IMR-90 (cell line): ENCODE data around the gene SMOC1. TPM values are rescaled to one million over a fixed set of nuclear protein-coding genes. Genes with fewer than 3 reads are reported as not detected.

ENCODE experiments used
- ATAC-seq: fragments of 200-7000 bp; cut with Tn5 transposase; 2 replicates; pipeline ENCODE4 v1.9.1; 2020; ENCODE audit warnings: low read depth, mild to moderate bottlenecking, moderate library complexity
- BruUV-seq: library from RNA; stranded (reverse); fragments of 400-500 nt; replicated peaks from 2 replicates; lab custom pipeline; 2021; lab: Mats Ljungman, UMichigan
- CTCF ChIA-PET: fragments of 300-600 bp; formaldehyde crosslinking; extraction: SDS; loops from one replicate; lab custom pipeline; 2021; ENCODE audit warnings: antibody characterized with exemption; lab: Yijun Ruan, JAX
- POLR2A ChIA-PET: fragments of 300-600 bp; sonication (Branson Sonifier 250); formaldehyde crosslinking; loops from one replicate; lab custom pipeline; 2022; ENCODE audit warnings: antibody characterized with exemption; ENCODE audit not compliant: unreplicated experiment; lab: Charles Lee
- DNase-seq: peaks from one replicate; pipeline ENCODE4 v3.0.0; 2013
- H2AFZ ChIP-seq: replicated peaks from 2 replicates; pipeline ENCODE3; 2013; ENCODE audit warnings: low read length, mild to moderate bottlenecking; ENCODE audit not compliant: poor library complexity
- H2AK5ac ChIP-seq: 2 replicates; pipeline ENCODE4 v1.6.1; 2013; ENCODE audit warnings: low read depth, low read length, inconsistent platforms
- H2AK9ac ChIP-seq: replicated peaks from 2 replicates; pipeline ENCODE3; 2013; ENCODE audit warnings: mild to moderate bottlenecking, low read depth, low read length, moderate library complexity; ENCODE audit not compliant: poor library complexity
- H2BK120ac ChIP-seq: 2 replicates; pipeline ENCODE4 v1.6.1; 2013; ENCODE audit warnings: low read depth, low read length, inconsistent platforms
- H2BK15ac ChIP-seq: 3 replicates; pipeline ENCODE4 v1.6.1; 2013; ENCODE audit warnings: low read depth, low read length, inconsistent platforms
- H2BK20ac ChIP-seq: 2 replicates; pipeline ENCODE4 v1.6.1; 2013; ENCODE audit warnings: low read depth, mild to moderate bottlenecking, inconsistent platforms, low read length, moderate library complexity
- H2BK5ac ChIP-seq: 2 replicates; pipeline ENCODE4 v1.6.1; 2013; ENCODE audit warnings: mild to moderate bottlenecking, low read depth, low read length, inconsistent platforms; ENCODE audit not compliant: poor library complexity, severe bottlenecking
- H3K14ac ChIP-seq: replicated peaks from 2 replicates; pipeline ENCODE4 v1.6.1; 2013; ENCODE audit warnings: low read depth, low read length, inconsistent platforms
- H3K18ac ChIP-seq: 2 replicates; pipeline ENCODE4 v1.6.1; 2013; ENCODE audit warnings: low read depth, low read length, control low read depth
- H3K23ac ChIP-seq: 2 replicates; pipeline ENCODE4 v1.6.1; 2013; ENCODE audit warnings: low read depth, low read length, inconsistent platforms
- H3K27ac ChIP-seq: 2 replicates; pipeline ENCODE4 v1.5.1; 2013; ENCODE audit warnings: mild to moderate bottlenecking, control low read depth, low read length; ENCODE audit not compliant: insufficient read depth
- H3K27me3 ChIP-seq: 2 replicates; pipeline ENCODE4 v1.6.1; 2013; ENCODE audit warnings: low read length; ENCODE audit not compliant: control insufficient read depth, insufficient read depth
- H3K36me3 ChIP-seq: 2 replicates; pipeline ENCODE4 v1.6.1; 2013; ENCODE audit warnings: low read length, mixed read lengths; ENCODE audit not compliant: control insufficient read depth, insufficient read depth
- H3K4ac ChIP-seq: 2 replicates; pipeline ENCODE4 v1.6.1; 2013; ENCODE audit warnings: low read depth, low read length, inconsistent platforms
- H3K4me1 ChIP-seq: 2 replicates; pipeline ENCODE4 v1.6.1; 2013; ENCODE audit warnings: low read length, mixed read lengths; ENCODE audit not compliant: control insufficient read depth, insufficient read depth
- H3K4me2 ChIP-seq: 2 replicates; pipeline ENCODE4 v1.6.1; 2013; ENCODE audit warnings: low read depth, mild to moderate bottlenecking, control low read depth, low read length, moderate library complexity
- H3K4me3 ChIP-seq: 2 replicates; pipeline ENCODE4 v1.5.1; 2013; ENCODE audit warnings: low read depth, mild to moderate bottlenecking, control low read depth, low read length, moderate library complexity; ENCODE audit not compliant: insufficient read depth
- H3K56ac ChIP-seq: 2 replicates; pipeline ENCODE4 v1.6.1; 2013; ENCODE audit warnings: low read length, inconsistent platforms; ENCODE audit not compliant: insufficient read depth; ENCODE audit errors: extremely low read depth
- H3K79me1 ChIP-seq, 2 experiments: 2 replicates each; pipeline ENCODE4 v1.6.1; 2013; ENCODE audit warnings: low read length in 2 of 2, inconsistent platforms in 1 of 2, low read depth in 1 of 2
- H3K9ac ChIP-seq: 2 replicates; pipeline ENCODE4 v1.6.1; 2013; ENCODE audit warnings: low read depth, low read length, control low read depth
- H3K9me1 ChIP-seq: 2 replicates; pipeline ENCODE4 v1.6.1; 2013; ENCODE audit warnings: low read length, inconsistent platforms; ENCODE audit not compliant: insufficient read depth
- H3K9me3 ChIP-seq: 2 replicates; pipeline ENCODE4 v1.6.1; 2013; ENCODE audit warnings: low read length; ENCODE audit not compliant: control insufficient read depth, insufficient read depth
- H4K20me1 ChIP-seq: 2 replicates; pipeline ENCODE4 v1.6.1; 2013; ENCODE audit warnings: low read length, inconsistent platforms; ENCODE audit not compliant: insufficient read depth
- H4K5ac ChIP-seq: 2 replicates; pipeline ENCODE4 v1.6.1; 2013; ENCODE audit warnings: mild to moderate bottlenecking, low read depth, low read length, control low read depth
- H4K8ac ChIP-seq, 2 experiments: 2 replicates each; pipeline ENCODE4 v1.6.1; 2013; ENCODE audit warnings: low read depth in 2 of 2, low read length in 2 of 2, control low read depth in 1 of 2, inconsistent platforms in 1 of 2
- H4K91ac ChIP-seq: 2 replicates; pipeline ENCODE4 v1.6.1; 2013; ENCODE audit warnings: low read depth, low read length, inconsistent platforms; ENCODE audit not compliant: insufficient read depth
- BHLHE40 ChIP-seq: fragments of 150-350 bp; IDR thresholded peaks from 2 replicates; pipeline ENCODE4 v1.6.1; 2016; ENCODE audit warnings: mild to moderate bottlenecking, low read depth, low read length
- CEBPB ChIP-seq: IDR thresholded peaks from 2 replicates; pipeline ENCODE4 v1.6.1; 2012; ENCODE audit warnings: low read depth, low read length, improper control_type of control experiment
- CHD1 ChIP-seq: IDR thresholded peaks from 2 replicates; pipeline ENCODE4 v1.6.1; 2012; ENCODE audit warnings: low read depth, low read length, improper control_type of control experiment
- CTCF ChIP-seq: conservative IDR thresholded peaks from 2 replicates; pipeline ENCODE4 v1.5.1; 2012; ENCODE audit warnings: mild to moderate bottlenecking, low read depth, low read length, improper control_type of control experiment
- FOS ChIP-seq: fragments of 150-350 bp; IDR thresholded peaks from 2 replicates; pipeline ENCODE4 v1.6.1; 2016; ENCODE audit warnings: low read depth, low read length
- MAFK ChIP-seq: IDR thresholded peaks from 2 replicates; pipeline ENCODE4 v1.6.1; 2012; ENCODE audit warnings: low read depth, low read length, improper control_type of control experiment
- MAZ ChIP-seq: IDR thresholded peaks from 2 replicates; pipeline ENCODE4 v1.6.1; 2012; ENCODE audit warnings: low read depth, mild to moderate bottlenecking, low read length, improper control_type of control experiment, moderate library complexity, borderline replicate concordance
- MXI1 ChIP-seq: IDR thresholded peaks from 2 replicates; pipeline ENCODE4 v1.6.1; 2012; ENCODE audit warnings: low read depth, mild to moderate bottlenecking, low read length, moderate library complexity, borderline replicate concordance
- NFE2L2 ChIP-seq: fragments of 150-350 bp; IDR thresholded peaks from 2 replicates; pipeline ENCODE4 v1.6.1; 2016; ENCODE audit warnings: low read depth, mild to moderate bottlenecking, low read length
- POLR2A ChIP-seq: IDR thresholded peaks from 2 replicates; pipeline ENCODE4 v1.6.1; 2012; ENCODE audit warnings: mild to moderate bottlenecking, low read depth, low read length
- RAD21 ChIP-seq: IDR thresholded peaks from 2 replicates; pipeline ENCODE4 v1.6.1; 2012; ENCODE audit warnings: low read length, improper control_type of control experiment
- RCOR1 ChIP-seq: IDR thresholded peaks from 2 replicates; pipeline ENCODE4 v1.6.1; 2012; ENCODE audit warnings: mild to moderate bottlenecking, low read length, improper control_type of control experiment; ENCODE audit not compliant: insufficient replicate concordance
- RFX5 ChIP-seq: IDR thresholded peaks from 2 replicates; pipeline ENCODE4 v1.8.0; 2012; ENCODE audit warnings: low read depth, mild to moderate bottlenecking, low read length, moderate library complexity
- SMC3 ChIP-seq: fragments of 150-350 bp; IDR thresholded peaks from 2 replicates; pipeline ENCODE4 v1.6.1; 2016; ENCODE audit warnings: low read depth, mild to moderate bottlenecking, antibody characterized with exemption, low read length, moderate library complexity
- WGBS, 2 experiments: methylation state at CpG; one replicate each; pipeline versions ENCODE4 v1.1.5 to v1.1.7; 2013; ENCODE audit warnings: missing lambda C conversion rate in 2 of 2; ENCODE audit not compliant: insufficient read length in 1 of 2; ENCODE audit errors: extremely low coverage in 2 of 2; 5-methylcytosine and 5-hydroxymethylcytosine counted together
- dilution Hi-C: fragments of 300-500 bp; cut with HindIII; formaldehyde crosslinking; loops from one replicate; pipeline ENCODE4 v1.14.3; 2018; ENCODE audit warnings: low sequenced_read_pairs; ENCODE audit not compliant: unreplicated experiment
- in situ Hi-C: fragments of 300-500 bp; cut with MboI; formaldehyde crosslinking; loops from 3 replicates; pipeline ENCODE4 v1.14.3; 2019; ENCODE audit warnings: low sequenced_read_pairs, inconsistent platforms, mixed read lengths
- intact Hi-C: fragments of 100-400 bp; cut with micrococcal nuclease; formaldehyde crosslinking; loops from 2 replicates; pipeline ENCODE4 v1.10.0; 2022
- polyA plus RNA-seq, 3 experiments: library from polyadenylated mRNA; depleted of rRNA; stranded (reverse); fragments of >200 nt; gene quantifications; 2 replicates each; pipeline ENCODE4 v1.2.3, GENCODE V29; 2012; ENCODE audit warnings: low replicate concordance in 1 of 3
- total RNA-seq: library from RNA; depleted of rRNA; stranded (reverse); fragments of >200 nt; gene quantifications from 2 replicates; pipeline ENCODE4 v1.2.3, GENCODE V29; 2012
- TF ChIP-seq, protein P1 (sequence below): fragments of 150-350 bp; IDR thresholded peaks from 2 replicates; pipeline ENCODE4 v1.6.1; 2017; ENCODE audit warnings: mild to moderate bottlenecking, antibody characterized with exemption, low read length, low read depth
- TF ChIP-seq, protein P2 (sequence below): fragments of 150-350 bp; IDR thresholded peaks from 2 replicates; pipeline ENCODE4 v1.6.1; 2016; ENCODE audit warnings: low read depth, mild to moderate bottlenecking, low read length, moderate library complexity, borderline replicate concordance

SMOC1 gene
- total and polyA plus RNA-seq, 2 of the 4 experiments (the other 2 are of a cell fraction): 0.90 to 4.1 TPM

GRCh38 chr14:70077005-70077404, 197.8 kb downstream of the SMOC1 start:
- CTCF ChIA-PET: interaction anchor here (0.9 kb wide), 1 partner anchor 22 kb away, joined by 4 read pairs; no protein-coding TSS in a partner anchor
- intact Hi-C loops: no loop called here
- dilution Hi-C loops: no loop called here

More at GRCh38 chr14:70077005-70077404, 197.8 kb downstream of the SMOC1 start:
- no peak overlapping the region for H3K56ac ChIP-seq
- DNase-seq (no peak), ATAC-seq (no peak)
- no peak overlapping the region for H2AK5ac ChIP-seq
- H3K4me3 ChIP-seq: no peak overlapping the region
- no peaks in the 10 kb centered on the region for H3K36me3 ChIP-seq
- H3K9me1 ChIP-seq: no peaks in the 10 kb centered on the region
- no peaks in the 10 kb centered on the region for H3K9me3 ChIP-seq
- H3K23ac ChIP-seq: no peak overlapping the region
- H3K79me1 ChIP-seq: no peaks in the 10 kb centered on the region
- no peak overlapping the region for H3K18ac ChIP-seq
- H4K5ac ChIP-seq: no peak overlapping the region
- H4K91ac ChIP-seq: no peak overlapping the region
- H4K20me1 ChIP-seq: no peaks in the 10 kb centered on the region
- H3K27me3 ChIP-seq: peaks cover 9% of the 10 kb centered on the region
- in situ Hi-C loops: no loop called here
- no peak overlapping the region for H2BK5ac ChIP-seq
- H2AFZ ChIP-seq: no peak overlapping the region
- no peak overlapping the region for H3K27ac ChIP-seq
- POLR2A ChIA-PET: no interaction called here
- H3K4me2 ChIP-seq: no peak overlapping the region
- H2AK9ac ChIP-seq: no peak overlapping the region
- no TSS peak for BruUV-seq
- no peak overlapping the region for H3K14ac ChIP-seq
- H3K4ac ChIP-seq: no peak overlapping the region
- H2BK120ac ChIP-seq: no peak overlapping the region
- no CpG with 5 or more reads among the region's 3 CpGs for WGBS, 2 experiments
- H3K4me1 ChIP-seq: no peaks in the 10 kb centered on the region
- H2BK20ac ChIP-seq: no peak overlapping the region
- no peak overlapping the region for H2BK15ac ChIP-seq
- no peak for TF ChIP-seq RFX5
- no peak for TF ChIP-seq SMC3
- no peak for TF ChIP-seq CEBPB
- TF ChIP-seq NFE2L2: no peak
- TF ChIP-seq POLR2A: no peak
- no peak for TF ChIP-seq MAFK
- no peak for TF ChIP-seq RCOR1
- no peak for TF ChIP-seq MAZ
- TF ChIP-seq RAD21: no peak
- TF ChIP-seq, protein P1, sequence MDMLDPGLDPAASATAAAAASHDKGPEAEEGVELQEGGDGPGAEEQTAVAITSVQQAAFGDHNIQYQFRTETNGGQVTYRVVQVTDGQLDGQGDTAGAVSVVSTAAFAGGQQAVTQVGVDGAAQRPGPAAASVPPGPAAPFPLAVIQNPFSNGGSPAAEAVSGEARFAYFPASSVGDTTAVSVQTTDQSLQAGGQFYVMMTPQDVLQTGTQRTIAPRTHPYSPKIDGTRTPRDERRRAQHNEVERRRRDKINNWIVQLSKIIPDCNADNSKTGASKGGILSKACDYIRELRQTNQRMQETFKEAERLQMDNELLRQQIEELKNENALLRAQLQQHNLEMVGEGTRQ: no peak
- TF ChIP-seq BHLHE40: no peak
- TF ChIP-seq, protein P2, sequence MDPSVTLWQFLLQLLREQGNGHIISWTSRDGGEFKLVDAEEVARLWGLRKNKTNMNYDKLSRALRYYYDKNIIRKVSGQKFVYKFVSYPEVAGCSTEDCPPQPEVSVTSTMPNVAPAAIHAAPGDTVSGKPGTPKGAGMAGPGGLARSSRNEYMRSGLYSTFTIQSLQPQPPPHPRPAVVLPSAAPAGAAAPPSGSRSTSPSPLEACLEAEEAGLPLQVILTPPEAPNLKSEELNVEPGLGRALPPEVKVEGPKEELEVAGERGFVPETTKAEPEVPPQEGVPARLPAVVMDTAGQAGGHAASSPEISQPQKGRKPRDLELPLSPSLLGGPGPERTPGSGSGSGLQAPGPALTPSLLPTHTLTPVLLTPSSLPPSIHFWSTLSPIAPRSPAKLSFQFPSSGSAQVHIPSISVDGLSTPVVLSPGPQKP: no peak
- TF ChIP-seq FOS: no peak
- no peak for TF ChIP-seq CHD1
- TF ChIP-seq MXI1: no peak
- no peak for TF ChIP-seq CTCF
- H3K9ac ChIP-seq: no peak overlapping the region
- H4K8ac ChIP-seq: no peak overlapping the region
